ENCODE measurements around the gene MAML2. TPM values are rescaled to one million over a fixed set of nuclear protein-coding genes. Genes with fewer than 3 reads are reported as not detected.

Gene MAML2
- polyA plus RNA-seq, 3 donors: 0.57 to 7.6 (median 1.2) TPM

DNA sequence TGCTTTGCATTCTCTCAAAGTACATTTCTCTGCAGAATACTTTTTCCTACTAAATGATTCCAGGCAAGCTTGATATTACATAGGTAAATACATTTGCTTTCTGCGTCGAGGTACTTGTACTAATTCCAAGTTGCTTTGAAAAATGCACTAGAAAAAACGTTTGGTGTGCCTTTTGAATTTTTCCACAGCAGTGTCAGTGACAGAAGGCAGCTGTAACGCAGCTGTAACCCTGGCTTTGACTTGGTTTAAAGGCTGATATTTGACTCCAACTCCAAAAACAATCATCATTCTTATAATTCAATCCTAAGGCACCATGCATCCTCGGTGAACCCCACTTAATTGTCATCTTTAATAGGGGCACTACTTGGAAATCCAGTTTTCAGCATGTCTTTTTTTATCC, 125.0 kb downstream of the MAML2 start:
- no peak for DNase-seq
- Mint-ChIP-seq H3K27me3 (ENCODE audit: low read depth in 3 of 3) (peaks cover 0 to 3% (median 0%) of the 10 kb centered on the region in 3 donors), H3K27ac (no peak overlapping the region), H3K9me3 (no peaks in the 10 kb centered on the region), H3K36me3 (peaks cover 0 to 6% of the 10 kb centered on the region in 2 donors), H3K4me3 (no peak overlapping the region), H3K4me1 (peaks cover 61% of the 10 kb centered on the region)
- Histone ChIP-seq H3K4me3 (replicated peaks in 1 of 3; ENCODE audit: low read depth in 2 of 3, low read length in 3 of 3) (no peak overlapping the region), H3K4me2 (replicated peaks; ENCODE audit: extremely low read depth, low read length, poor library complexity, severe bottlenecking) (no peak overlapping the region), H3K9me3 (replicated peaks in 1 of 2; ENCODE audit: control insufficient read depth in 1 of 2, insufficient read depth in 1 of 2, low read length in 2 of 2) (no peaks in the 10 kb centered on the region), H3K4me1 (ENCODE audit: control insufficient read depth in 1 of 2, insufficient read depth in 2 of 2, low read length in 2 of 2) (peaks cover 56 to 76% of the 10 kb centered on the region in 2 donors), H3K27me3 (ENCODE audit: control insufficient read depth in 2 of 2, insufficient read depth in 2 of 2, low read length in 2 of 2) (no peaks in the 10 kb centered on the region), H2AFZ (ENCODE audit: insufficient read depth, low read depth, low read length, poor library complexity, severe bottlenecking) (no peak overlapping the region), H4K20me1 (ENCODE audit: insufficient read depth, low read length) (no peaks in the 10 kb centered on the region), H3K79me2 (ENCODE audit: insufficient read depth, low read length) (no peaks in the 10 kb centered on the region), H3K27ac (ENCODE audit: low read depth in 1 of 2, low read length in 2 of 2) (no peak overlapping the region), H3K36me3 (replicated peaks in 1 of 2; ENCODE audit: control insufficient read depth in 1 of 2, insufficient read depth in 2 of 2, low read length in 2 of 2) (no peaks in the 10 kb centered on the region), H3K9ac (ENCODE audit: insufficient read depth, low read length, poor library complexity, severe bottlenecking) (no peak overlapping the region)
- TF ChIP-seq CTCF (IDR thresholded peaks at IDR 0.05): no peak
- WGBS (ENCODE audit: insufficient coverage): 98% methylated on average over 4 of the region's 5 CpGs
- intact Hi-C loops (cut with micrococcal nuclease): loop anchor here in 1 of 2 donors (10.0 kb wide), 1 partner anchor 47 kb away; no protein-coding TSS in a partner anchor

- no peaks in the 10 kb centered on the region for H3K79me2 ChIP-seq (ENCODE audit: insufficient read depth, low read length)
Measured at GRCh38 chr11:96217206-96217605, 125.8 kb downstream of the MAML2 start.

More at GRCh38 chr11:96217206-96217605, 125.8 kb downstream of the MAML2 start:
- intact Hi-C loops (cut with micrococcal nuclease): loop anchor here in 1 of 2 donors (10.0 kb wide), 1 partner anchor 48 kb away; no protein-coding TSS in a partner anchor
- no peaks in the 10 kb centered on the region for H4K20me1 ChIP-seq (ENCODE audit: insufficient read depth, low read length)
- H3K36me3 ChIP-seq (replicated peaks in 1 of 2; ENCODE audit: control insufficient read depth in 1 of 2, insufficient read depth in 2 of 2, low read length in 2 of 2): no peaks in the 10 kb centered on the region
- H3K4me3 Mint-ChIP-seq: no peak overlapping the region
- WGBS (ENCODE audit: insufficient coverage): 100% methylated on average over 2 of the region's 5 CpGs
- no peak overlapping the region for H3K27ac Mint-ChIP-seq
- no peak overlapping the region for H3K9ac ChIP-seq (ENCODE audit: insufficient read depth, low read length, poor library complexity, severe bottlenecking)
- H3K4me2 ChIP-seq (replicated peaks; ENCODE audit: extremely low read depth, low read length, poor library complexity, severe bottlenecking): no peak overlapping the region
- DNase-seq: no peak
- peaks cover 0 to 7% of the 10 kb centered on the region in 2 donors for H3K36me3 Mint-ChIP-seq
- no peaks in the 10 kb centered on the region for H3K27me3 ChIP-seq (ENCODE audit: control insufficient read depth in 2 of 2, insufficient read depth in 2 of 2, low read length in 2 of 2)
- no peak overlapping the region for H2AFZ ChIP-seq (ENCODE audit: insufficient read depth, low read depth, low read length, poor library complexity, severe bottlenecking)
- no peak for TF ChIP-seq CTCF (IDR thresholded peaks at IDR 0.05)
- H3K4me3 ChIP-seq (replicated peaks in 1 of 3; ENCODE audit: low read depth in 2 of 3, low read length in 3 of 3): no peak overlapping the region
- no peaks in the 10 kb centered on the region for H3K9me3 Mint-ChIP-seq
- H3K27me3 Mint-ChIP-seq (ENCODE audit: low read depth in 3 of 3): peaks cover 0 to 3% (median 0%) of the 10 kb centered on the region in 3 donors
- H3K9me3 ChIP-seq (replicated peaks in 1 of 2; ENCODE audit: control insufficient read depth in 1 of 2, insufficient read depth in 1 of 2, low read length in 2 of 2): no peaks in the 10 kb centered on the region
- peaks cover 64 to 83% of the 10 kb centered on the region in 2 donors for H3K4me1 ChIP-seq (ENCODE audit: control insufficient read depth in 1 of 2, insufficient read depth in 2 of 2, low read length in 2 of 2)
- peaks cover 66% of the 10 kb centered on the region for H3K4me1 Mint-ChIP-seq
- H3K27ac ChIP-seq (ENCODE audit: low read depth in 1 of 2, low read length in 2 of 2): peak overlapping the region in 1 of 2 donors; percentile 91
